Measurements from ENCODE around the gene RAD17.
"Not testable (repeated sequence)": the region's sequence is repeated elsewhere in the genome, so short reads cannot be mapped to it uniquely, and the experiment has no call there.

DNA sequence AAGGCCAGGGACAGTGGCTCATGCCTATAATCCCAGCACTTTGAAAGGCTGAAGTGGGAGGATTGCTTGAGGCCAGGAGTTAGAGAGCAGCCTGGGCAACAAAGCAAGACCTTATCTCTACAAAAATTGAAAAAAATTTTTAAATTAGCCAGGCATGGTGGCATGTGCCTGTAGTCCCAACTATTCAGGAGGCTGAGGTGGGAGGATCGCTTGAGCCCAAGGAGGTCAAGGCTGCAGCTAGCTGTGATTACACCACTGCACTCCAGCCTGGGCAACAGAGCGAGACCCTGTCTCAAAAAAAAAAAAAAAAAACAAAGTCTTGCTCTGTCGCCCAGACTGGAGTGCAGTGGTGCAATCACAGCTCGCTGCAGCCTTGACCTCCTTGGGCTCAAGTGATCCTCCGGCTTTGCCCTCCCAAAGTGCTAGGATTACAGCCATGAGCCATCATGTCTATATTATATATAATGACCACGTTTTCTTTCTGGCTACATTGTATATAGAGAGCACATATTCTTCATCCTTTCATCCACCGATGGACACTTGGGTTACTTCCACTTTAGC, 85.9 kb downstream of the RAD17 start:
- not testable (repeated sequence) for TF ChIP-seq CTCF (optimal IDR thresholded peaks at IDR 0.05 in 1 of 3, IDR thresholded peaks at IDR 0.05 in 1 of 3, conservative IDR thresholded peaks at IDR 0.05 in 1 of 3; ENCODE audit: extremely low read depth in 1 of 3, insufficient read depth in 2 of 3, low read length in 3 of 3); EZH2 (IDR thresholded peaks at IDR 0.05; ENCODE audit: low read length)

Measured in keratinocyte (primary cell).